Neural cell (in vitro differentiated cells): ENCODE results near the gene PMPCA. TPM values are rescaled to one million over a fixed set of nuclear protein-coding genes. Genes with fewer than 3 reads are reported as not detected.

ENCODE experiments used
- H2AFZ ChIP-seq: fragments of 200-600, 300-800 bp; sonication (generic), shearing (Covaris generic); 2 replicates; pipeline ENCODE4 v1.6.0; 2014; ENCODE audit warnings: low read depth, mild to moderate bottlenecking, antibody characterized with exemption, low read length, moderate library complexity
- H3F3A ChIP-seq: fragments of 200-600 bp; shearing (Covaris generic); 2 replicates; pipeline ENCODE4 v1.6.1; 2016; ENCODE audit warnings: mild to moderate bottlenecking, moderate library complexity, mixed read lengths, antibody characterized with exemption, low read length; ENCODE audit not compliant: insufficient read depth, poor library complexity, severe bottlenecking
- H3K27ac ChIP-seq: fragments of 200-600, 300-800 bp; sonication (generic), shearing (Covaris generic); 2 replicates; pipeline ENCODE4 v1.5.1; 2014; ENCODE audit warnings: mild to moderate bottlenecking, low read length, moderate library complexity
- H3K27me3 ChIP-seq: fragments of 300-800, 200-600 bp; sonication (generic), shearing (Covaris generic); 2 replicates; pipeline ENCODE4 v1.6.0; 2014; ENCODE audit warnings: mild to moderate bottlenecking, low read depth, low read length, moderate library complexity; ENCODE audit not compliant: insufficient read depth
- H3K36me3 ChIP-seq: fragments of 300-800, 200-600 bp; sonication (generic), shearing (Covaris generic); 2 replicates; pipeline ENCODE4 v1.5.1; 2014; ENCODE audit warnings: mild to moderate bottlenecking, antibody characterized with exemption, low read length, moderate library complexity; ENCODE audit not compliant: insufficient read depth
- H3K4me2 ChIP-seq: fragments of 300-800, 200-600 bp; sonication (generic), shearing (Covaris generic); 2 replicates; pipeline ENCODE4 v1.6.0; 2014; ENCODE audit warnings: mild to moderate bottlenecking, low read length
- H3K4me3 ChIP-seq: fragments of 300-800, 200-600 bp; sonication (generic), shearing (Covaris generic); 2 replicates; pipeline ENCODE4 v1.5.1; 2014; ENCODE audit warnings: mild to moderate bottlenecking, low read length, moderate library complexity
- H3K79me2 ChIP-seq: fragments of 200-600 bp; shearing (Covaris generic); replicated peaks from 2 replicates; pipeline ENCODE4 v1.6.0; 2014; ENCODE audit warnings: mild to moderate bottlenecking, low read length, moderate library complexity; ENCODE audit not compliant: insufficient read depth
- H3K9ac ChIP-seq: fragments of 300-800, 200-600 bp; sonication (generic), shearing (Covaris generic); 2 replicates; pipeline ENCODE4 v1.6.1; 2016; ENCODE audit warnings: mild to moderate bottlenecking, low read length, mixed read lengths
- H3K9me2 ChIP-seq: fragments of 200-600 bp; shearing (Covaris generic); 2 replicates; pipeline ENCODE4 v1.6.1; 2016; ENCODE audit warnings: mild to moderate bottlenecking, low read length, mixed read lengths; ENCODE audit not compliant: insufficient read depth
- H3K9me3 ChIP-seq: fragments of 200-600, 300-800 bp; sonication (generic), shearing (Covaris generic); 2 replicates; pipeline ENCODE4 v1.6.1; 2016; ENCODE audit warnings: mild to moderate bottlenecking, mixed run types, low read length, moderate library complexity, mixed read lengths
- H4K20me1 ChIP-seq: fragments of 200-600 bp; shearing (Covaris generic); 2 replicates; pipeline ENCODE4 v1.6.1; 2016; ENCODE audit warnings: mild to moderate bottlenecking, mixed run types; ENCODE audit not compliant: insufficient read depth
- EP300 ChIP-seq: fragments of 450-650 bp; conservative IDR thresholded peaks from 2 replicates; pipeline ENCODE4 v1.6.1; 2014; ENCODE audit warnings: antibody characterized with exemption, mild to moderate bottlenecking, moderate library complexity; ENCODE audit not compliant: poor library complexity, severe bottlenecking
- EZH2 ChIP-seq: fragments of 200-600, 300-800 bp; shearing (Covaris generic), sonication (generic); IDR thresholded peaks from 2 replicates; pipeline ENCODE4 v1.6.1; 2014; ENCODE audit warnings: antibody characterized with exemption, low read length, borderline replicate concordance, mild to moderate bottlenecking; ENCODE audit not compliant: insufficient read depth, poor library complexity, severe bottlenecking
- MXI1 ChIP-seq: fragments of 450-650 bp; conservative IDR thresholded peaks from 2 replicates; pipeline ENCODE4 v1.6.1; 2014; ENCODE audit warnings: antibody characterized with exemption, mild to moderate bottlenecking; ENCODE audit not compliant: poor library complexity, severe bottlenecking
- POLR2AphosphoS5 ChIP-seq: IDR thresholded peaks from 2 replicates; pipeline ENCODE4 v1.6.1; 2012
- RAD21 ChIP-seq: fragments of 450-650 bp; conservative IDR thresholded peaks from 2 replicates; pipeline ENCODE4 v1.6.1; 2014; ENCODE audit warnings: antibody characterized with exemption, mild to moderate bottlenecking, moderate library complexity
- SMC3 ChIP-seq: fragments of 450-650 bp; conservative IDR thresholded peaks from 2 replicates; pipeline ENCODE4 v1.6.1; 2014; ENCODE audit warnings: antibody characterized with exemption, mild to moderate bottlenecking, moderate library complexity; ENCODE audit not compliant: poor library complexity
- TAF1 ChIP-seq: IDR thresholded peaks from 2 replicates; pipeline ENCODE4 v1.6.1; 2012; ENCODE audit warnings: low read depth
- polyA plus RNA-seq: library from polyadenylated mRNA; depleted of rRNA; stranded (reverse); fragments of >200 nt; gene quantifications from 2 replicates; pipeline ENCODE4 v1.2.3, GENCODE V29; 2014
- TF ChIP-seq, protein P1 (sequence below): IDR thresholded peaks from 2 replicates; pipeline ENCODE4 v1.6.1; 2012; ENCODE audit warnings: borderline replicate concordance
- TF ChIP-seq, protein P2 (sequence below): fragments of 450-650 bp; IDR thresholded peaks from 2 replicates; pipeline ENCODE4 v1.5.1; 2014; ENCODE audit warnings: antibody characterized with exemption, mild to moderate bottlenecking, moderate library complexity; ENCODE audit not compliant: poor library complexity, severe bottlenecking

PMPCA gene
- polyA plus RNA-seq, 1 donor from 2014 or later, result 61.3 TPM

DNA sequence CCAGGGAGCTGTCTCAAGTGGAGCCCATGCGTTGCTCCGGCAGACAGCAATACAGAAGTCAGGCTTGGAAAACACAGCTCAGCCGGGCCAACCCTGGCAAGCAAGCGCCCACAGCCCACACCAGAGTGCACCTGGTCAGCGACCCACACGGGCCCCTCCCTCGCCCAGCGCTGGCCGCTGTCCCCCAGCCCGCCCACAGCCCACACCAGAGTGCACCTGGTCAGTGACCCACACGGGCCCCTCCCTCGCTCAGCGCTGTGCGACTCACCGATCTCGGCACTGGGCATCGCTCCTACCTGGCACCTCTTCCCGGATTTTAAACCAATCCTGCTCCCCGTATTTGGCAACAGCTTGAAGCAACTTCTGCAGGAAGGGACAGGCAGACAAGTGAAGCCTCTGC, 23.2 kb upstream of the PMPCA start:
- TF ChIP-seq MXI1 (no peak), POLR2AphosphoS5 (no peak), SMC3 (no peak), EZH2 (no peak)
- TF ChIP-seq, protein P1, sequence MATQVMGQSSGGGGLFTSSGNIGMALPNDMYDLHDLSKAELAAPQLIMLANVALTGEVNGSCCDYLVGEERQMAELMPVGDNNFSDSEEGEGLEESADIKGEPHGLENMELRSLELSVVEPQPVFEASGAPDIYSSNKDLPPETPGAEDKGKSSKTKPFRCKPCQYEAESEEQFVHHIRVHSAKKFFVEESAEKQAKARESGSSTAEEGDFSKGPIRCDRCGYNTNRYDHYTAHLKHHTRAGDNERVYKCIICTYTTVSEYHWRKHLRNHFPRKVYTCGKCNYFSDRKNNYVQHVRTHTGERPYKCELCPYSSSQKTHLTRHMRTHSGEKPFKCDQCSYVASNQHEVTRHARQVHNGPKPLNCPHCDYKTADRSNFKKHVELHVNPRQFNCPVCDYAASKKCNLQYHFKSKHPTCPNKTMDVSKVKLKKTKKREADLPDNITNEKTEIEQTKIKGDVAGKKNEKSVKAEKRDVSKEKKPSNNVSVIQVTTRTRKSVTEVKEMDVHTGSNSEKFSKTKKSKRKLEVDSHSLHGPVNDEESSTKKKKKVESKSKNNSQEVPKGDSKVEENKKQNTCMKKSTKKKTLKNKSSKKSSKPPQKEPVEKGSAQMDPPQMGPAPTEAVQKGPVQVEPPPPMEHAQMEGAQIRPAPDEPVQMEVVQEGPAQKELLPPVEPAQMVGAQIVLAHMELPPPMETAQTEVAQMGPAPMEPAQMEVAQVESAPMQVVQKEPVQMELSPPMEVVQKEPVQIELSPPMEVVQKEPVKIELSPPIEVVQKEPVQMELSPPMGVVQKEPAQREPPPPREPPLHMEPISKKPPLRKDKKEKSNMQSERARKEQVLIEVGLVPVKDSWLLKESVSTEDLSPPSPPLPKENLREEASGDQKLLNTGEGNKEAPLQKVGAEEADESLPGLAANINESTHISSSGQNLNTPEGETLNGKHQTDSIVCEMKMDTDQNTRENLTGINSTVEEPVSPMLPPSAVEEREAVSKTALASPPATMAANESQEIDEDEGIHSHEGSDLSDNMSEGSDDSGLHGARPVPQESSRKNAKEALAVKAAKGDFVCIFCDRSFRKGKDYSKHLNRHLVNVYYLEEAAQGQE, result no peak
- TF ChIP-seq, protein P2, sequence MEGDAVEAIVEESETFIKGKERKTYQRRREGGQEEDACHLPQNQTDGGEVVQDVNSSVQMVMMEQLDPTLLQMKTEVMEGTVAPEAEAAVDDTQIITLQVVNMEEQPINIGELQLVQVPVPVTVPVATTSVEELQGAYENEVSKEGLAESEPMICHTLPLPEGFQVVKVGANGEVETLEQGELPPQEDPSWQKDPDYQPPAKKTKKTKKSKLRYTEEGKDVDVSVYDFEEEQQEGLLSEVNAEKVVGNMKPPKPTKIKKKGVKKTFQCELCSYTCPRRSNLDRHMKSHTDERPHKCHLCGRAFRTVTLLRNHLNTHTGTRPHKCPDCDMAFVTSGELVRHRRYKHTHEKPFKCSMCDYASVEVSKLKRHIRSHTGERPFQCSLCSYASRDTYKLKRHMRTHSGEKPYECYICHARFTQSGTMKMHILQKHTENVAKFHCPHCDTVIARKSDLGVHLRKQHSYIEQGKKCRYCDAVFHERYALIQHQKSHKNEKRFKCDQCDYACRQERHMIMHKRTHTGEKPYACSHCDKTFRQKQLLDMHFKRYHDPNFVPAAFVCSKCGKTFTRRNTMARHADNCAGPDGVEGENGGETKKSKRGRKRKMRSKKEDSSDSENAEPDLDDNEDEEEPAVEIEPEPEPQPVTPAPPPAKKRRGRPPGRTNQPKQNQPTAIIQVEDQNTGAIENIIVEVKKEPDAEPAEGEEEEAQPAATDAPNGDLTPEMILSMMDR, result no peak

DNA sequence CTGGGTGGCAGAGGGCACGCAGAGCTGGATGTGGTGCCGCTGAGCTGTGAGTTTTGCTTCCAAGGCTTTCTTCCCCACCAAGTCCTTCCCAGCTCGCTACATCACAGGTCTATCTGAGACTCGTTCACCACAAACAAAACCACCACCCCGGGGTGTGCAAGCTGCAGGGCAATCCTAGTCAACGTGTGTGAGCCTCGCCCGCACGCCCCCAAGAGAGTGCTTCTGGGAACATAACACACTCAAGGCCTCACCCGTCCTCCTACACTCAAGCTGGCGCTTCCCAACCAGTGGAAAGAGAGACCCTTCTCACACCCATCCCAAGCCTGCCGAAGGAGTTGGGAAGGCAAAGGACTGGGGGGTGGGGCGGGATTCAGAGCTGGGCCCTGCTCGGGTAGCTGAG, 21.1 kb upstream of the PMPCA start:
- Histone ChIP-seq H4K20me1 (no peaks in the 10 kb centered on the region), H3K4me3 (no peak overlapping the region), H3K79me2 (no peaks in the 10 kb centered on the region), H3K9me2 (no peaks in the 10 kb centered on the region), H3K36me3 (no peaks in the 10 kb centered on the region), H3K4me2 (no peak overlapping the region), H3K27me3 (no peaks in the 10 kb centered on the region), H2AFZ (no peak overlapping the region), H3K9me3 (no peaks in the 10 kb centered on the region), H3K9ac (no peak overlapping the region), H3K27ac (no peak overlapping the region), H3F3A (no peaks in the 10 kb centered on the region)
- TF ChIP-seq EZH2 (no peak), RAD21 (no peak), MXI1 (no peak), EP300 (no peak), POLR2AphosphoS5 (no peak), SMC3 (no peak), TAF1 (no peak)
- TF ChIP-seq, protein P1, result no peak
- TF ChIP-seq, protein P2, result no peak

More for the DNA sequence above, 23.2 kb upstream of the PMPCA start:
- Histone ChIP-seq H3K79me2 (no peaks in the 10 kb centered on the region), H3K27ac (no peak overlapping the region), H3K9ac (no peak overlapping the region), H3K9me3 (no peaks in the 10 kb centered on the region), H4K20me1 (no peaks in the 10 kb centered on the region), H3K4me3 (no peak overlapping the region), H3K9me2 (no peaks in the 10 kb centered on the region), H3K27me3 (no peaks in the 10 kb centered on the region), H3K36me3 (no peaks in the 10 kb centered on the region), H2AFZ (no peak overlapping the region), H3K4me2 (no peak overlapping the region), H3F3A (no peaks in the 10 kb centered on the region)
